HepG2 (cell line): ENCODE measurements around the gene AFF1.

Experiments used
- FOXA3 ChIP-seq: IDR thresholded peaks from 2 replicates; pipeline ENCODE4 v1.6.1; 2016; ENCODE audit warnings: missing genetic modification reagents, missing compliant biosample characterization
- HMGA1 ChIP-seq: sonication (generic); formaldehyde crosslinking; conservative IDR thresholded peaks from 2 replicates; pipeline ENCODE4 v1.4.0; 2020; ENCODE audit warnings: missing genetic modification reagents
- JUNB ChIP-seq: sonication (generic); formaldehyde crosslinking; IDR thresholded peaks from 2 replicates; pipeline ENCODE4 v1.8.0; 2022; ENCODE audit warnings: missing genetic modification reagents, mild to moderate bottlenecking, borderline replicate concordance
- STAT6 ChIP-seq: sonication (generic); formaldehyde crosslinking; IDR thresholded peaks from 2 replicates; pipeline ENCODE4 v1.4.0; 2020; ENCODE audit warnings: missing genetic modification reagents, mild to moderate bottlenecking, borderline replicate concordance
- U2AF2 ChIP-seq: fragments of 200-400 bp; formaldehyde crosslinking; IDR thresholded peaks from 2 replicates; pipeline ENCODE4 v1.6.1; 2017; ENCODE audit warnings: low read depth, mild to moderate bottlenecking, low read length
- ZNF816 ChIP-seq: sonication (generic); formaldehyde crosslinking; IDR thresholded peaks from 2 replicates; pipeline ENCODE4 v1.8.0; 2022; ENCODE audit warnings: missing genetic modification reagents, mild to moderate bottlenecking, borderline replicate concordance

- no peak for TF ChIP-seq STAT6 (CRISPR knock-in tag)
- TF ChIP-seq FOXA3, result no peak
- TF ChIP-seq JUNB (CRISPR knock-in tag), result no peak
- no peak for TF ChIP-seq U2AF2
- TF ChIP-seq ZNF816 (CRISPR knock-in tag), result no peak
- no peak for TF ChIP-seq HMGA1 (CRISPR knock-in tag)
Observed at GRCh38 chr4:86910820-86911684, 23.8 kb upstream of the AFF1 start.
